Activated B cell treated with CpG ODN at 0.5 μM for 24 hours (primary cell): Measurements from ENCODE around the gene SYCP2L. TPM values are rescaled to one million over a fixed set of nuclear protein-coding genes. Genes with fewer than 3 reads are reported as not detected.

Experiments
- ATAC-seq: fragments of 200-7000 bp; cut with Tn5 transposase; one replicate; pipeline ENCODE4 v1.10.0; 2021; ENCODE audit warnings: low read depth, mild to moderate bottlenecking, moderate library complexity
- CTCF ChIA-PET: fragments of 350-600 bp; sonication (Branson Sonifier 250); formaldehyde crosslinking; loops from one replicate; lab custom pipeline; 2021; ENCODE audit warnings: antibody characterized with exemption; lab: Charles Lee
- POLR2A ChIA-PET: fragments of 350-600 bp; sonication (Branson Sonifier 250); formaldehyde crosslinking; loops from one replicate; lab custom pipeline; 2021; ENCODE audit warnings: antibody characterized with exemption; lab: Charles Lee
- DNase-seq: peaks from one replicate; pipeline ENCODE4 v3.0.0; 2022
- H3K27ac Mint-ChIP-seq: one replicate; pipeline ENCODE4 v1.8.0; 2020; ENCODE audit warnings: mixed read lengths
- H3K27me3 Mint-ChIP-seq: one replicate; pipeline ENCODE4 v1.8.0; 2021; ENCODE audit warnings: mixed read lengths
- H3K36me3 Mint-ChIP-seq: one replicate; pipeline ENCODE4 v1.8.0; 2021; ENCODE audit warnings: low read depth, mixed read lengths
- H3K4me1 Mint-ChIP-seq: one replicate; pipeline ENCODE4 v1.8.0; 2021; ENCODE audit warnings: mixed read lengths
- H3K4me3 Mint-ChIP-seq: one replicate; pipeline ENCODE4 v1.8.0; 2020; ENCODE audit warnings: mild to moderate bottlenecking, mixed read lengths
- H3K9me3 Mint-ChIP-seq: one replicate; pipeline ENCODE4 v1.8.0; 2020; ENCODE audit warnings: mixed read lengths
- intact Hi-C: fragments of 100-400 bp; cut with micrococcal nuclease; formaldehyde crosslinking; loops from one replicate; pipeline ENCODE4 v1.15.1; 2024
- total RNA-seq: library from RNA; stranded (reverse); gene quantifications from 2 replicates; pipeline ENCODE4 v1.2.3, GENCODE V29; 2022
- TF ChIP-seq, protein P1 (sequence below): fragments of 200-600 bp; IDR thresholded peaks from one replicate; pipeline ENCODE4 v1.8.0; 2022; ENCODE audit warnings: antibody characterized with exemption, mild to moderate bottlenecking

Gene SYCP2L
- total RNA-seq, result 0.13 and 0.17 TPM in 2 replicates

DNA sequence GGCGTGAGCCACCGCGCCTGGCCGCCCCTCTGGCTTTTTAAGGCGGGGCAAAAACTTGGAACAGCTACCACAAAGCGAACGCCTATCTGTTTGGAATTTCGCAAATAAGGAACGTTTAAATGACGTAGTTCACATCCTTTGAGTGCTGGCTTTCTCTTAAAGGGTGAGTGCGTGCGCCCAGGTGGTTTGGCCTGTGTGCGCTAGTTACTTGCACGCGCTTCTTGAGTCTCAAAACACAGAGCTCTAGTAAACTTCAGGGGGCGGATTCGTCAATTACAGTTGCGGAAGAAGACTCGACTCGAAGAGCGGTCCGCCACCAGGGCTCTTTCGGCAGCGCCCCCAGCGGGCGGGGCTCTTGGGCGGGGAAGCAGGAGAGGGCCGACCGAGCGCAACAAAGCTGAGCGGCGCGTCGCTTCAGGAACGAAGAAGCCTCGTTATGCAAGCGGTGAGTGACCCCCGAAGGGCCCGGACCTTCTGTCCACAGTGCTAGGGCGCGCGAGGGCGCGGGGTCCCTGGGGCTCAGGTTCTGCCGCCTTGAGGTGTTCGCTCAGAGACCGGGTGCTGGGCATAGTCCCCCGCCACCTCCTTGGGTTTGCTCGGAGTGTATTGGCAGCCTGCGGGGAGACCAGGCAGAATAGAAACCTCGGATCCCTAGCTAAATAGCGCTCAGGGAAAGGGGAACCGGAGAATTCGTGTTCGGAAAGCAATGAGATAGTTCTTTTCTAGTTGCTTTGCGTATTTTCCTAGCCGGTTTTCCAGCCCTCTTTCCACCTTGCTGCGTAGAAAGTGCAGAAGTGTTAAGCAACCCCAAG is at the start of gene SYCP2L:
SYCP2L (plus strand) TSS at position 362 of the 812 bp plus-strand sequence; CDS start at position 437, 75 bp downstream.
- Mint-ChIP-seq H3K27ac (no peak within 1 kb of the TSS), H3K36me3 (no peaks in the 10 kb centered on the region), H3K9me3 (peaks cover 3% of the 10 kb centered on the region), H3K4me3 (peak within 1 kb of the TSS; percentile 67), H3K27me3 (peaks cover 48% of the 10 kb centered on the region), H3K4me1 (peaks cover 39% of the 10 kb centered on the region)
- TF ChIP-seq, protein P1, sequence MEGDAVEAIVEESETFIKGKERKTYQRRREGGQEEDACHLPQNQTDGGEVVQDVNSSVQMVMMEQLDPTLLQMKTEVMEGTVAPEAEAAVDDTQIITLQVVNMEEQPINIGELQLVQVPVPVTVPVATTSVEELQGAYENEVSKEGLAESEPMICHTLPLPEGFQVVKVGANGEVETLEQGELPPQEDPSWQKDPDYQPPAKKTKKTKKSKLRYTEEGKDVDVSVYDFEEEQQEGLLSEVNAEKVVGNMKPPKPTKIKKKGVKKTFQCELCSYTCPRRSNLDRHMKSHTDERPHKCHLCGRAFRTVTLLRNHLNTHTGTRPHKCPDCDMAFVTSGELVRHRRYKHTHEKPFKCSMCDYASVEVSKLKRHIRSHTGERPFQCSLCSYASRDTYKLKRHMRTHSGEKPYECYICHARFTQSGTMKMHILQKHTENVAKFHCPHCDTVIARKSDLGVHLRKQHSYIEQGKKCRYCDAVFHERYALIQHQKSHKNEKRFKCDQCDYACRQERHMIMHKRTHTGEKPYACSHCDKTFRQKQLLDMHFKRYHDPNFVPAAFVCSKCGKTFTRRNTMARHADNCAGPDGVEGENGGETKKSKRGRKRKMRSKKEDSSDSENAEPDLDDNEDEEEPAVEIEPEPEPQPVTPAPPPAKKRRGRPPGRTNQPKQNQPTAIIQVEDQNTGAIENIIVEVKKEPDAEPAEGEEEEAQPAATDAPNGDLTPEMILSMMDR, result no peak
- ChIA-PET CTCF (no interaction called here), POLR2A (interaction anchor here (0.7 kb wide), 1 partner anchor 48 kb away, joined by 4 read pairs; the partner anchor contains the start of gene MAK)
- DNase-seq (no peak), ATAC-seq (peak; percentile 10)
- intact Hi-C loops, result loop anchor here (5.0 to 10.0 kb wide), 3 partner anchors 355 to 778 kb away; no protein-coding TSS in a partner anchor

DNA sequence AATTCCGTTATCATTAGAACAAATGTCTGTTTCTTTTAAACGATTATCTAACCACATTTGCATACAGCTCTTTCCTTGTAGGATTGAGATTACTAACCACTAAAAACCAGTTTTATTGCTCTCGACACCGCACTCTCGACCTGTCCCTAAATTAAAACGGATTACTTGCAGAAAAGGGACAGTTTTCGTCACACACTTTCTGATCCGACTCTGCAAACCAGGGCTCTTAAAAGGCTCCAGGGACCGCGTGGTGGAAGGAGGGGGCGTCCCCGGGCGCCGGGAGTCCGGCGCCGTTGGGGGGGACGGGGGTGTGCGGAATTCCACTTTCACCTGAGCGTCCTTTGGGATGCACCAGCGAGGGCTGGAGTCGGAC is 49.2 kb upstream of the SYCP2L start:
- Mint-ChIP-seq H3K27ac (peak overlapping the region; percentile 46), H3K27me3 (peaks cover 31% of the 10 kb centered on the region), H3K4me1 (peaks cover 23% of the 10 kb centered on the region), H3K4me3 (peak overlapping the region; percentile 83), H3K36me3 (no peaks in the 10 kb centered on the region), H3K9me3 (peaks cover 3% of the 10 kb centered on the region)
- POLR2A ChIA-PET, result interaction anchor here (0.6 kb wide), 1 partner anchor 52 kb away, joined by 4 read pairs; no protein-coding TSS in a partner anchor
- DNase-seq (no peak), ATAC-seq (no peak)
- CTCF ChIA-PET, result no interaction called here
- intact Hi-C loops, result loop anchor here (10.0 kb wide), 1 partner anchor 397 kb away; the partner anchor contains the start of gene NEDD9
- TF ChIP-seq, protein P1, result no peak

DNA sequence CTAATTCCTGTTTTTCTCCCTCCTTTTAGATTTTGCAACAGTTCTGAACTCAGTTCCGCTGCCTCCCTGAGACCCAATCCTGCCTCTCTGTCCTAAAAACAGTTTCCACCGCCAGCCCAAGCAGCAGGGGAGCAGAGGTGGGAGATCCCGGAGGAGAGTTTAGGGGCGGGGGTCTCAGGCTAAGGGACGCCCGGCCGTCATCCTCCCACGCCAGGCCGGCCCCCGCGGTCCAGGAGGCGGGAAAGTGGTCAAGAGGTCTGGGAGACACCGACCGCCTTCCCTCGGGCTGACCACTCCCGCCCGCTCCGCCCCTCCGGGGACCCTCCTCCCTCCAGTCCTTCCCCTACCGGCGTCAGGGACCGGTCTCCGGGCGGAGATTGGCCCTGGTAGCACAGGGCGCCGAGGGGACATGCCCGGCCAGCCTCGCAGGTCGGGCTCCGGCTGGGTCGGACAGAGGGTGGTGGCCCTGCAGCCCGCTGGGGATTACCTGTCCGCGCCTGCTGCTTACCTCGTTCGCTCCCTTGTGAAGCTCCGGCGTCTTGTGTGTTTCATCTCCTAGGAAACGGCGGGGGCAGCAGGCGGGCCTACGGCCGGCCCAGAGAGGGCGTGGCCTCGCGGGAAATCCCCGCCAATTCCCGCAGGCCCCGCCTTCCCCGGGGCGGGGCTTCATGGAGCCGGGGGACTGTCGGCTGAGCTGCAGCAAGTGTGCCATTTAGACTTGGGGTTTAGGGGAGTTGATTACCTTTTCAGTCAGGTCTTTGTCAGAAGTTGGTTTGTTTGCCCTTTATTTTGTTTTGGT is 48.7 kb upstream of the SYCP2L start, which contains the start of gene MAK:
MAK (minus strand) TSS at position 545 of the 799 bp plus-strand sequence. CDS start 7,891 bp downstream, outside the sequence.
- ChIA-PET POLR2A (interaction anchor here (1.2 to 1.6 kb wide), 3 partner anchors 48 to 144 kb away, joined by 3 to 7 read pairs (median 4); partner anchors contain the start of genes C6orf52 and PAK1IP1), CTCF (interaction anchor here (0.9 kb wide), 1 partner anchor 231 kb away, joined by 3 read pairs; no protein-coding TSS in a partner anchor)
- Mint-ChIP-seq H3K36me3 (no peaks in the 10 kb centered on the region), H3K4me3 (peak within 1 kb of the TSS; percentile 83), H3K27ac (peak within 1 kb of the TSS; percentile 77), H3K4me1 (peaks cover 23% of the 10 kb centered on the region), H3K9me3 (peaks cover 3% of the 10 kb centered on the region), H3K27me3 (peaks cover 31% of the 10 kb centered on the region)
- TF ChIP-seq, protein P1, result no peak
- peak; percentile 94 for ATAC-seq
- DNase-seq, result peak; percentile 91
- intact Hi-C loops, result loop anchor here (1.0 to 10.0 kb wide), 9 partner anchors 51 to 434 kb away; partner anchors contain the start of genes C6orf52, NEDD9, PAK1IP1 and SMIM13

DNA sequence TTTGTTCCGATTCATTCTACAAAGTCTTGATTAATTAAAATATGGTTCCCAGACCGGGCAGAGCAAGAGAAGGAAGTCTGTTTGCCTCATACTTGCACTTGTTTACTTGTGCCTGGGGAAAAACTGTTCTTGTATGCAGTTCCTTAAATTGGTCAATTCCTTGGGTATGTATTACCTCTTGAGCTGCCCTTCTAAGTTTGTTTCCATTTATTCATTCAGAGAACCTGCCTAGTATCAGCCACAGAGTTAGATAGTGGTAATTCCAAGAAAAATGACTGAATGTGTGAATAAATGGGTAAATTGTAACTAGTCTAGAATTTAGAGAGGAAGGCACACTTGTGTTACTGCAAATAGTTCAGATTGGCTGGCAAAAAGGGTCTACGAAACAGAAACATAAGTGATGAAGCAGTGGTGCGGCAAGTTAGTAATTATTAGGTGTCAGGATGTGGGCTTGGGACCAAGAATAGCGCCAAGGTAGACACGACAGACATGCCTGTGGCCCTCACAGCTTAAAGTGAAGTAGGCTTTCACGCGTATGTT is 48.0 kb upstream of the SYCP2L start:
- POLR2A ChIA-PET, result interaction anchor here (0.5 to 1.6 kb wide), 4 partner anchors 48 to 1525 kb away, joined by 3 to 7 read pairs (median 4); partner anchors contain the start of genes C6orf52 and PAK1IP1
- intact Hi-C loops, result loop anchor here (1.0 to 10.0 kb wide), 9 partner anchors 50 to 435 kb away; partner anchors contain the start of genes C6orf52, NEDD9, PAK1IP1 and SMIM13
- ATAC-seq, result peak; percentile 47

More for the DNA sequence above, 48.0 kb upstream of the SYCP2L start:
- Mint-ChIP-seq H3K9me3 (peaks cover 3% of the 10 kb centered on the region), H3K4me3 (peak overlapping the region; percentile 83), H3K27me3 (peaks cover 31% of the 10 kb centered on the region), H3K36me3 (no peaks in the 10 kb centered on the region), H3K4me1 (peaks cover 23% of the 10 kb centered on the region), H3K27ac (peak overlapping the region; percentile 77)
- TF ChIP-seq, protein P1, result no peak
- no peak for DNase-seq
- CTCF ChIA-PET, result interaction anchor here (0.9 kb wide), 1 partner anchor 230 kb away, joined by 3 read pairs; no protein-coding TSS in a partner anchor
